Measurements from ENCODE around the gene LPAR1.

The LPAR1 gene

DNA sequence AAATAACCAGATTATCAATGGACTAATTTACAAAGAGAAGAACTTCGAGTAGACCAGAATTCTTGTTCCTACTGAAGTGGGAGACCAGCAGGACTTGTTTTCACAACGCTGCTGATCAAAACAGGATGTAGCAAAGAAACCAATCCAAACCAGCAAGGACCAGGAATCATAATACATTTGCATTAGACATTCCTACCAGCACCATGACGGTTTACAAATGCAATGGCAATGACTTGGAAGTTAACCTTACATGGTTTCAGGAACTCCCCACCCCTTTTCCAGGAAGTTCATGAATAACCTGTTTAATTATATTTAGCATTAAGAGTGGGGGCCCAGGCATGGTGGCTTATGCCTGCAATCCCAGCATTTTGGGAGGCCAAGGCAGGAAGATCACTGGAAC is 100.0 kb downstream of the LPAR1 start:
- no peak for TF ChIP-seq CTCF (IDR thresholded peaks at IDR 0.05; ENCODE audit: insufficient read depth, low read length)
- no peak for TF ChIP-seq GABPA (IDR thresholded peaks at IDR 0.05; ENCODE audit: low read depth)
- TF ChIP-seq, protein P1, sequence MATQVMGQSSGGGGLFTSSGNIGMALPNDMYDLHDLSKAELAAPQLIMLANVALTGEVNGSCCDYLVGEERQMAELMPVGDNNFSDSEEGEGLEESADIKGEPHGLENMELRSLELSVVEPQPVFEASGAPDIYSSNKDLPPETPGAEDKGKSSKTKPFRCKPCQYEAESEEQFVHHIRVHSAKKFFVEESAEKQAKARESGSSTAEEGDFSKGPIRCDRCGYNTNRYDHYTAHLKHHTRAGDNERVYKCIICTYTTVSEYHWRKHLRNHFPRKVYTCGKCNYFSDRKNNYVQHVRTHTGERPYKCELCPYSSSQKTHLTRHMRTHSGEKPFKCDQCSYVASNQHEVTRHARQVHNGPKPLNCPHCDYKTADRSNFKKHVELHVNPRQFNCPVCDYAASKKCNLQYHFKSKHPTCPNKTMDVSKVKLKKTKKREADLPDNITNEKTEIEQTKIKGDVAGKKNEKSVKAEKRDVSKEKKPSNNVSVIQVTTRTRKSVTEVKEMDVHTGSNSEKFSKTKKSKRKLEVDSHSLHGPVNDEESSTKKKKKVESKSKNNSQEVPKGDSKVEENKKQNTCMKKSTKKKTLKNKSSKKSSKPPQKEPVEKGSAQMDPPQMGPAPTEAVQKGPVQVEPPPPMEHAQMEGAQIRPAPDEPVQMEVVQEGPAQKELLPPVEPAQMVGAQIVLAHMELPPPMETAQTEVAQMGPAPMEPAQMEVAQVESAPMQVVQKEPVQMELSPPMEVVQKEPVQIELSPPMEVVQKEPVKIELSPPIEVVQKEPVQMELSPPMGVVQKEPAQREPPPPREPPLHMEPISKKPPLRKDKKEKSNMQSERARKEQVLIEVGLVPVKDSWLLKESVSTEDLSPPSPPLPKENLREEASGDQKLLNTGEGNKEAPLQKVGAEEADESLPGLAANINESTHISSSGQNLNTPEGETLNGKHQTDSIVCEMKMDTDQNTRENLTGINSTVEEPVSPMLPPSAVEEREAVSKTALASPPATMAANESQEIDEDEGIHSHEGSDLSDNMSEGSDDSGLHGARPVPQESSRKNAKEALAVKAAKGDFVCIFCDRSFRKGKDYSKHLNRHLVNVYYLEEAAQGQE (IDR thresholded peaks at IDR 0.05; ENCODE audit: insufficient replicate concordance, low read depth) = no peak
- TF ChIP-seq SPI1 (IDR thresholded peaks at IDR 0.05; ENCODE audit: borderline replicate concordance, low read depth) = no peak
- no peak for TF ChIP-seq POLR2AphosphoS5 (IDR thresholded peaks at IDR 0.05; ENCODE audit: low read depth)
- DNase-seq (ENCODE audit: low read depth in 1 of 2, low spot score in 1 of 2) = no peak
- H3K27me3 ChIP-seq (ENCODE audit: insufficient read depth, poor library complexity, severe bottlenecking) = no peaks in the 10 kb centered on the region
- no peak overlapping the region for H3K4me3 ChIP-seq (replicated peaks; ENCODE audit: insufficient read depth, low read length)
- H3K27ac ChIP-seq (replicated peaks) = no peak overlapping the region

DNA sequence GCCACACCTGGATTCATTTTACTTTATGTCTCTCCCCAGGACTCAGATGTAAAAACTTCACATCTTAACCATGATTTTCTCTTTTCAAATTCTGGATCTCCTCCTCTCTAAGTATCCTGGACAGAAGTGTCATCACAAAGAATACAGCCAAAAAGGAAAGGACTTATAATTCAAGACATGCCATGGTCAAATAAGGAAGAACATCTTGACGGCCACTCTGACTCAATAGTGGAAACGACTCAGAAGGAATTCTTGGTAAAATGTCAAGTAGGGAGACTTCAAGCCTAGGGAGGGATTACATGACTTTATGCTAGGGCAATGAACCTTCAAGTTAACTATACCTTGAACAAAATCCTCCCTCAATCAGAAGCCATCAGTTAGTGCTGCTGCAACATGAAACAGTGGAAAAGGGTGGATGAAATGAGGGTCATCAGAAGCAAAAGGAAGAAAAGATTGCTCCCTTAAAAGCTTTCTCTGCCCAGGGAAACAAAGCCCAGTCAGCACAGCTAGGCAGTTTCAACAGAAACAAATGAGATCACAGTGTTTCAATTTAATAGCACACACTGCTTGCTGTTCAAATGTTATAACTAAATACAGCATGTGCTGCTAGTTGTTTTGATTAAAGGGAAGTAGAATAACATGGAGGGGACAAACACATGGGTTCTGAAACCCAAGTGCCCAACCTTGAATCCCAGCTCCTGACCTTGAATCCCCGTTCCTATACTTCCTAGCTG is 101.4 kb downstream of the LPAR1 start:
- H3K27me3 ChIP-seq (ENCODE audit: insufficient read depth, poor library complexity, severe bottlenecking) = no peaks in the 10 kb centered on the region
- no peak for DNase-seq (ENCODE audit: low read depth in 1 of 2, low spot score in 1 of 2)
- TF ChIP-seq, protein P1 (IDR thresholded peaks at IDR 0.05; ENCODE audit: insufficient replicate concordance, low read depth) = no peak
- no peak for TF ChIP-seq SPI1 (IDR thresholded peaks at IDR 0.05; ENCODE audit: borderline replicate concordance, low read depth)
- no peak overlapping the region for H3K27ac ChIP-seq (replicated peaks)
- no peak overlapping the region for H3K4me3 ChIP-seq (replicated peaks; ENCODE audit: insufficient read depth, low read length)

DNA sequence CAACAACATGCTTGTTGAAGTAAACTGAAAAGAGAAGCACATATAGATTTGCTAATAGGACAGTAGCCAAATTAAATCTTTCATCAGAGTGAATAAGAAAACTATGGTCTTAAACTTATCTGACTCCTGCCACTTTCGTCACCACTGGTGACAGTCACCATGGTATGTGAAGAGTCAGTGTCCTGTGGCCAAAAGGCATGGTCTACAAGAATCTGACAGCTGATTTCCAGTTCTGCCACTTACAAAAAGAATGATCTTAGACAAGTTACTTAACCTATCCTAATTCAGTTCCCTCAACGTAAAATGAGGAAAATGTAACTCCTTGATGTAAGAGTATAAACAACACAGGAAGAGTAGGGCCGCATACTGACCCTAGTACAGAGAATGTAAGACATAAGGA is 102.0 kb downstream of the LPAR1 start:
- Histone ChIP-seq H3K27me3 (ENCODE audit: insufficient read depth, poor library complexity, severe bottlenecking) (no peaks in the 10 kb centered on the region), H3K4me3 (replicated peaks; ENCODE audit: insufficient read depth, low read length) (no peak overlapping the region), H3K27ac (replicated peaks) (no peak overlapping the region)
- DNase-seq (ENCODE audit: low read depth in 1 of 2, low spot score in 1 of 2) = no peak
- TF ChIP-seq GABPA (IDR thresholded peaks at IDR 0.05; ENCODE audit: low read depth) = no peak
- TF ChIP-seq SPI1 (IDR thresholded peaks at IDR 0.05; ENCODE audit: borderline replicate concordance, low read depth) = no peak
- no peak for TF ChIP-seq POLR2AphosphoS5 (IDR thresholded peaks at IDR 0.05; ENCODE audit: low read depth)
- TF ChIP-seq CTCF (IDR thresholded peaks at IDR 0.05; ENCODE audit: insufficient read depth, low read length) = no peak
- TF ChIP-seq, protein P1 (IDR thresholded peaks at IDR 0.05; ENCODE audit: insufficient replicate concordance, low read depth) = no peak
